Measurements from ENCODE around the gene ARMC6. TPM values are rescaled to one million over a fixed set of nuclear protein-coding genes. Genes with fewer than 3 reads are reported as not detected.

ARMC6 gene
- total RNA-seq, 2 donors from 2014 or later: 11.6 to 12.3 TPM

- DNase-seq: no peak
- Mint-ChIP-seq H3K36me3 (ENCODE audit: low read depth) (no peaks in the 10 kb centered on the region), H3K4me1 (peaks cover 14% of the 10 kb centered on the region), H3K4me3 (peak overlapping the region; percentile 98), H3K27me3 (no peaks in the 10 kb centered on the region), H3K27ac (no peak overlapping the region)
- H3K9me3 ChIP-seq (ENCODE audit: control insufficient read depth, low read length, poor library complexity, severe bottlenecking): no peaks in the 10 kb centered on the region
- ATAC-seq: no peak
These were observed 29.2 kb downstream of the ARMC6 start for GRCh38 chr19:19062454-19063182.

GRCh38 chr19:19063183-19064097 lies 30.0 kb downstream of the ARMC6 start, which contains the start of gene SLC25A42:
Gene SLC25A42 (plus strand): TSS chr19:19063994. CDS start chr19:19096125, 32,131 bp downstream.
- H3K27me3 Mint-ChIP-seq: no peaks in the 10 kb centered on the region
- DNase-seq (peak; percentile 97 to 99 (median 97)), ATAC-seq (peak; percentile 94)
- no peaks in the 10 kb centered on the region for H3K9me3 ChIP-seq (ENCODE audit: control insufficient read depth, low read length, poor library complexity, severe bottlenecking)
- H3K4me3 Mint-ChIP-seq: peak within 1 kb of the TSS; percentile 98
- peaks cover 14% of the 10 kb centered on the region for H3K4me1 Mint-ChIP-seq
- H3K36me3 Mint-ChIP-seq (ENCODE audit: low read depth): no peaks in the 10 kb centered on the region
- peak within 1 kb of the TSS; percentile 83 for H3K27ac Mint-ChIP-seq

- H3K9me3 ChIP-seq (ENCODE audit: control insufficient read depth, low read length, poor library complexity, severe bottlenecking): no peaks in the 10 kb centered on the region
- H3K27me3 Mint-ChIP-seq: no peaks in the 10 kb centered on the region
- DNase-seq (no peak), ATAC-seq (peak; percentile 35)
- H3K36me3 Mint-ChIP-seq (ENCODE audit: low read depth): no peaks in the 10 kb centered on the region
- peaks cover 14% of the 10 kb centered on the region for H3K4me1 Mint-ChIP-seq
- H3K27ac Mint-ChIP-seq: peak overlapping the region; percentile 83
- H3K4me3 Mint-ChIP-seq: peak overlapping the region; percentile 98
These were observed 30.8 kb downstream of the ARMC6 start for GRCh38 chr19:19064098-19064722.

GRCh38 chr19:19064811-19065745 lies 31.7 kb downstream of the ARMC6 start:
- DNase-seq (no peak), ATAC-seq (no peak)
- no peaks in the 10 kb centered on the region for H3K9me3 ChIP-seq (ENCODE audit: control insufficient read depth, low read length, poor library complexity, severe bottlenecking)
- H3K27me3 Mint-ChIP-seq: no peaks in the 10 kb centered on the region
- peak overlapping the region; percentile 98 for H3K4me3 Mint-ChIP-seq
- H3K36me3 Mint-ChIP-seq (ENCODE audit: low read depth): no peaks in the 10 kb centered on the region
- H3K4me1 Mint-ChIP-seq: peaks cover 15% of the 10 kb centered on the region
- H3K27ac Mint-ChIP-seq: peak overlapping the region; percentile 83

GRCh38 chr19:19067276-19068072 lies 34.1 kb downstream of the ARMC6 start:
- DNase-seq (no peak), ATAC-seq (no peak)
- peak overlapping the region; percentile 83 for H3K27ac Mint-ChIP-seq
- peaks cover 2% of the 10 kb centered on the region for H3K36me3 Mint-ChIP-seq (ENCODE audit: low read depth)
- peaks cover 18% of the 10 kb centered on the region for H3K4me1 Mint-ChIP-seq
- H3K4me3 Mint-ChIP-seq: no peak overlapping the region
- no peaks in the 10 kb centered on the region for H3K9me3 ChIP-seq (ENCODE audit: control insufficient read depth, low read length, poor library complexity, severe bottlenecking)
- H3K27me3 Mint-ChIP-seq: no peaks in the 10 kb centered on the region

- no peaks in the 10 kb centered on the region for H3K9me3 ChIP-seq (ENCODE audit: control insufficient read depth, low read length, poor library complexity, severe bottlenecking)
- no peaks in the 10 kb centered on the region for H3K27me3 Mint-ChIP-seq
- ATAC-seq: no peak
- H3K36me3 Mint-ChIP-seq (ENCODE audit: low read depth): peaks cover 2% of the 10 kb centered on the region
- DNase-seq: no peak
- H3K4me3 Mint-ChIP-seq: no peak overlapping the region
- H3K27ac Mint-ChIP-seq: peak overlapping the region; percentile 83
- peaks cover 18% of the 10 kb centered on the region for H3K4me1 Mint-ChIP-seq
These were observed 35.6 kb downstream of the ARMC6 start for GRCh38 chr19:19068659-19069654.

- no peak overlapping the region for H3K27ac Mint-ChIP-seq
- no peaks in the 10 kb centered on the region for H3K9me3 ChIP-seq (ENCODE audit: control insufficient read depth, low read length, poor library complexity, severe bottlenecking)
- no peak for ATAC-seq
- H3K36me3 Mint-ChIP-seq (ENCODE audit: low read depth): peaks cover 5% of the 10 kb centered on the region
- no peak for DNase-seq
- no peaks in the 10 kb centered on the region for H3K27me3 Mint-ChIP-seq
- no peak overlapping the region for H3K4me3 Mint-ChIP-seq
- H3K4me1 Mint-ChIP-seq: peaks cover 15% of the 10 kb centered on the region
These were observed 38.5 kb downstream of the ARMC6 start for GRCh38 chr19:19071897-19072296.

- no peak overlapping the region for H3K27ac Mint-ChIP-seq
These were observed 40.9 kb downstream of the ARMC6 start for GRCh38 chr19:19074196-19074882.

GRCh38 chr19:19075126-19075525 lies 41.7 kb downstream of the ARMC6 start:
- no peak overlapping the region for H3K27ac Mint-ChIP-seq

More at GRCh38 chr19:19074196-19074882, 40.9 kb downstream of the ARMC6 start:
- no peak for DNase-seq
- ATAC-seq: no peak
- no peaks in the 10 kb centered on the region for H3K27me3 Mint-ChIP-seq
- H3K36me3 Mint-ChIP-seq (ENCODE audit: low read depth): peaks cover 5% of the 10 kb centered on the region
- peaks cover 23% of the 10 kb centered on the region for H3K4me1 Mint-ChIP-seq
- H3K4me3 Mint-ChIP-seq: no peak overlapping the region
- no peaks in the 10 kb centered on the region for H3K9me3 ChIP-seq (ENCODE audit: control insufficient read depth, low read length, poor library complexity, severe bottlenecking)

GRCh38 chr19:19076476-19076875 lies 43.1 kb downstream of the ARMC6 start:
- DNase-seq (no peak), ATAC-seq (no peak)
- Mint-ChIP-seq H3K27ac (no peak overlapping the region), H3K4me1 (peaks cover 21% of the 10 kb centered on the region), H3K27me3 (no peaks in the 10 kb centered on the region), H3K36me3 (ENCODE audit: low read depth) (peaks cover 3% of the 10 kb centered on the region), H3K4me3 (no peak overlapping the region)
- no peaks in the 10 kb centered on the region for H3K9me3 ChIP-seq (ENCODE audit: control insufficient read depth, low read length, poor library complexity, severe bottlenecking)

More at GRCh38 chr19:19075126-19075525, 41.7 kb downstream of the ARMC6 start:
- H3K4me1 Mint-ChIP-seq: peaks cover 22% of the 10 kb centered on the region
- H3K4me3 Mint-ChIP-seq: no peak overlapping the region
- no peaks in the 10 kb centered on the region for H3K9me3 ChIP-seq (ENCODE audit: control insufficient read depth, low read length, poor library complexity, severe bottlenecking)
- H3K27me3 Mint-ChIP-seq: no peaks in the 10 kb centered on the region
- DNase-seq (no peak), ATAC-seq (no peak)
- H3K36me3 Mint-ChIP-seq (ENCODE audit: low read depth): peaks cover 5% of the 10 kb centered on the region

Data from T-helper 17 cell (primary cell).